ENCODE data around the gene SLC9A7.

Gene SLC9A7

GRCh38 chrX:46642145-46642544, 116.8 kb downstream of the SLC9A7 start:
- no peak for DNase-seq

GRCh38 chrX:46637938-46638337, 121.0 kb downstream of the SLC9A7 start:
- DNase-seq: no peak

DNA sequence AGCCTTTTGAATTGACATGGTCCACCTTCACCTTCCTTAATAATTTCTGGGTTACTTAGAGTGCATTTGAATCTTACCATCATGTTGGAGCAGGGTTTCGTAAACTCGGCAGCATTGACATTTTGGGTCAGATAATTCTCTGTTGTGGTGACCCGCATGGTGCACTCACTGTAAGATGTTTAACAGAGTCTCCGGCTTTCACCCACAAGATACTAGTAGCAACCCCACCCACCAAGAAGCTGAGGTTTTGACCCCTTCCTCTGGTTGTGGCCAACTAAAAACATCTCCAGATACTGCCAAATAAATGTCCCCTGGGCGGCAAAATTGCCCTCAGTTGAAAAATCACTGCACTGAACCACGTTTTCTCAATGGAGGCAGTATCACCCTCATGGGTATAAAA, 122.7 kb downstream of the SLC9A7 start:
- no peak for DNase-seq

DNA sequence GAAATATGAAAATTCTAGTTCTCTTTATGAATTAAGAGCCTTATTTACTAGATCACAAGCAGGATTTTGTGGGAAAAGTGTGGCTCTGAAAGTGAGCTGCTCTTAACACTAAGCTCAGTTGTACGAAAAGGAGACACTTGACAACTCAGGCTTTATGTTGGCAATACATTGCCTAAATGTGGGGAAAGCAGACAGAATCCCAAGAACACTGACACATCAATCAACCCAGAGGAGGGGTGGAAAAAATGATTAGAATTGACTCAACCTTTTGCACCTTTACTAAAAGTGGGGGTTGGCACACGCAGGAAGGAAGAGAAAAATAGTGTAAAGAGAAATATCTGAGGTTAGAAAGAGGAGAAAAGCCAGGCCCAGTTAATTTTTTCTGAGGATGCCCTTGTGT, 123.7 kb downstream of the SLC9A7 start:
- no peak for DNase-seq

DNA sequence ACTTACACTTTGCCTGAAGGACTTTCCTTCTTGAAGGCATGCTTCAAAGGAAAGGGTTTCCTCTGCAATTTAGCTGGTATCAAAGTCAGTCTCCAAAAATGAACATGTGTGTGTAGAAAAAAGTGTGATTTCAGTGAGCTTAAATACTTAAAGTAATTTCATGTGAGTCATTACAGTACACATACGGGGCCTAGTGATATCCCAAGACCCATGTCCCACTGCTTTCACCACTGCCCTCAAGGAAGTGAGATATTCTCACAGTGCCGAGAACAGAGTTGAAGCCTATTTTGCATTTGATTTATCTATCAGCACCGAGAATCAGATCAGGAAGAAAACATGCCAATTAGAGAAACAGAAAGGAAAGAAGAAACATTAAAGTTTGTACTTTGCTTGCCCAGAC, 124.3 kb downstream of the SLC9A7 start:
- no peak for DNase-seq

- no peak for DNase-seq
Measured at GRCh38 chrX:46630141-46630540, 128.8 kb downstream of the SLC9A7 start.

- DNase-seq: no peak
Measured at GRCh38 chrX:46628460-46629371, 130.2 kb downstream of the SLC9A7 start.

DNA sequence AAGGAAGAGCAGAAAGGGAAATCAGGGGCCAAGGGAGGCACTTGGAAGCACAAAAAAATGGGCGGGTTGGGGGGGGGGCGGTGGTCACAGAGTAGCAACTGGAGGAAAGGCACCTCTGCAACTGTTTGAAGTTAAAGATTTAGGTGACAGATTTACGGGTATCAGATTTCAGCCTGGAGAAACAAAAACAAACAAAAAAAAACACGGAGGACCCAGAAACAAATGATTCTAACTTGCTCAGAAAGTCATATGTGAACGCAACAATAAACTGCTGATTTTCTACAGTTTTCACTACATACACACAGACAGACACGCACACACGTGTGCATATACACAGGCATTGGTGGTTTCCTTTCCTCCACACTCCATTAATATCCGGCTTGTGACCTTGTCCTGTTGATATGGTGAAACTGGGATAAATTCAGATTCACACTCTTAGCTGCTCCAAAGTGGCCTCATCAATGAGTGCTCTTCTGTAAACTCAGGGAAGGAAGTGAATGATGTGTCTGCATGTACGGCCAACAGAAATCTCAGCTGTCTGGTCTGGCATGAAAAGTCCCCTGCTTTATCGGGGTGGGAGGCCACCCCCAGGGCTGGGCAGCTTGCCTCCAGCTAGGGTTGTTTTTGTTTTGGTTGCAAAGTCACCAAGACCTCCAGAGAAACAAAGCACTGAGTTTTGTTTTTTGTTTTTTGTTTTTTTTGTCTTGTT, 131.1 kb downstream of the SLC9A7 start:
- no peak for DNase-seq

GRCh38 chrX:46627062-46627461, 131.9 kb downstream of the SLC9A7 start:
- DNase-seq: no peak

DNA sequence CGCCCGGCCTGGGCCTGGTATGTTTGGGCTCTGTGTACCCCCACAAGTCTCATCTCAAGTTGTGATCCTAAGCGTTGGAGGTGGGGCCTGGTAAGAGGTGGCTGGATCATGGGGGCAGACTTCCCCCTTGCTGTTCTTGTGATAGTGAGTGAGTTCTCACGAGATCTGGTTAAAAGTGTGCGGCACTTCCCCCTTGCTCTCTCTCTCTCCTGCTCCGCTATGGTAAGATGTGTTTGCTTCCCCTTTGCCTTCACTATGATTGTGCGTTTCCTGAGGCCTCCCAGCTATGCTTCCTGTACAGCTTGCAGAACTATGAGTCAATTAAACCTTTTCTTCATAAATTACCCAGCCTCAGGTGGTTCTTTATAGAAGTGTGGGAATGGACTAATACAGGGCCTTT, 132.4 kb downstream of the SLC9A7 start:
- DNase-seq: no peak

GRCh38 chrX:46624090-46624786, 134.7 kb downstream of the SLC9A7 start:
- DNase-seq: no peak

DNA sequence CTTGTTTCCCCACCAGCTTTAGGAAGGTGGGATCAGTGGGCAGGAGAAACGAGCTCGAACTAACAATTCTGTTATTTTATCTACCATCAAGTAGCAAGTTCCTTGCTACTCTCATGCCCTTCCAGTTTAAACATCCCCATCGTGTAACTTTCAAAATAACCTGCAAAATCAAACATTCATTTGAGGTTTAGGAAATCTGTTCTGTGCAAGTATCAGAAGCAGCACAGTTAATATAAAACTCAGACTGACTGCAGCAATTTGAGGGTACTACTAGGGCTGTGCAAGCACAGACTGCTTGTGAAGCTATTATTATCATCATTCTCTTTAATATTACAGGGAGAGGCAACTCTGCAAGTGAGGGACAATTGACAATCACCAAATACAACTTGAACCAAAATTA, 137.3 kb downstream of the SLC9A7 start:
- DNase-seq: no peak

DNA sequence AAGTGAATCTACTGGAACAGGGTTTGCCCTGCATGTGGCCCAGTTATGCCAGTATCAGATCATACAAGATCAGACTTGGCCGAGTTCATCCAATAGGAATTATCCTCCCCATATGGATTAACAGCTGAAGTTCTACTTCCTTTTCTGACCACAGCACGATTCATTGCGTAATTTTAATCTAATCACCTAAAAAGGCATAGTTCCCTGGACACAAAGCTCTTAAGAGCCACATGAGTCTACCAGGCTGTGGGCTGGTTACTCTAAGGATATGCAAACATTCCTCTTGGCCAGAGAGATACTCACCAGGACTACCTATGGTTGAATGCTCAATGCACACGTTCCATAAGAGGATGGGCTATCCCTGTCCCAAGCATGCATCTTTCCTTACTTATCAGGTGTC, 138.4 kb downstream of the SLC9A7 start:
- DNase-seq: no peak

GRCh38 chrX:46618947-46619346, 140.0 kb downstream of the SLC9A7 start:
- DNase-seq: no peak

DNA sequence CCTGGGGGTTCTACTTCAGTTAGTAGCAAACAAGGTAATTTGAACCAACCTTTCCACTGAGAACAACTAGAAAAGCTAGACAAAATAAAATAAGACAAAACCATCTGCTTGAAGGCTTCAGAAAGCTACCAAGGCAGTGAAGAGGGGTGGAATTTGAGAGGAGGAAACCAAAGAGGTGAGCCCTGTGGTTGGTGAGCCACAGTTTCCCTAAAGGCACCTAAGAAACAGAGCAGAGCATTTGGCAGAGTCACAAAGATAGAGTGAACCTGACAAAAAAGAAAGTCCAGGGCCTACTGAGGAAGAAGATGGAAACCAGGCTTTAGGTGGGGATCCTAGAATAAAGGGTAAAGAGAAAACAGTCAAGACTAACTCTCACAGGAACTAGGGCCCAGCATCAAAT, 141.0 kb downstream of the SLC9A7 start:
- no peak for DNase-seq

- no peak for DNase-seq
Measured at GRCh38 chrX:46611658-46612362, 147.1 kb downstream of the SLC9A7 start.

- no peak for DNase-seq
Measured at GRCh38 chrX:46610070-46610658, 148.8 kb downstream of the SLC9A7 start.

DNA sequence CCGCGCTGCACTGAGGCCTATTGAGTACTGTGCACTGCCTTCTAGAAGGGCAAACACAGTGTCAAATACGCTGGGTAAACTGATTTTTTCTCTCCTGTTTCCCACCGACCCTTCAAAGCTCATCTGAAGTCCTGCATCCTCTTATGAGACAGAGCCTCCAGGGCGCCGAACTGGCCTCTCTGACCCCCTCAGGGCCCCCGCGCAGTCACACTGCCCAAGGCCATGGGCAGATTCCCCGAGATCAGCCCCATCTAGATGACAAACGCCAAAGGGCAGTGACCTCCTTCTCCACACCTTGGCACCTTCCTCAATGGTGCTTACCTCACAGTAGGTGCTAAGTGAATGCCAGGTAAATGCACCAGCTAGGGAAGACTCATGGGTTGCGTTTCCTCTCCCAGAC, 151.0 kb downstream of the SLC9A7 start:
- DNase-seq: no peak

GRCh38 chrX:46602468-46603102, 156.3 kb downstream of the SLC9A7 start:
- DNase-seq: no peak

DNA sequence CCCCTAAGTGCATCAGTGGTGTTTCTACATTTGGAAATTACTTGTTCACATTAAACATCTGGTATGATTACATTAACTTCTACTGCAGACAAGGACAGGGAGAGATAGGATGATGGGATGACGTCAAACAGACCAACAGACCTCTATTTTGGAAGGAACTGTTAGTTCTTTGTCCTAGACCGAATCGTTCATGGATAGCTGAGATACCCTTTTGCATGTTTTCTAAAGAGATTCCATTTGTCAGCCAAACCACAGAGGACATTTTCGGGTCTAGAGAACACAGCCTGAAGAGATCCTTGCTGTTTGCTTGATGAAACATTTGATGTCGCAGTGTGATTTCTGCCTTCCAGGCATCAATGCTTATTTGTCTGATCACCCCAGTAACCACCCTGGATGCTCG, 157.6 kb downstream of the SLC9A7 start:
- no peak for DNase-seq

- DNase-seq: no peak
Measured at GRCh38 chrX:46599051-46599560, 159.8 kb downstream of the SLC9A7 start.

- no peak for DNase-seq
Measured at GRCh38 chrX:46597771-46598170, 161.1 kb downstream of the SLC9A7 start.

Data from NCI-H524 treated with DMSO at 0.1 percent for 48 hours (cell line).